Activated CD8-positive, alpha-beta T cell treated with anti-CD3 and anti-CD28 coated beads for 36 hours (primary cell): ENCODE measurements around the gene CAPN5. TPM values are rescaled to one million over a fixed set of nuclear protein-coding genes. Genes with fewer than 3 reads are reported as not detected.

Source experiments
- ATAC-seq: fragments of 200-7000 bp; cut with Tn5 transposase; one replicate; pipeline ENCODE4 v1.10.0; 2021; ENCODE audit warnings: mild to moderate bottlenecking, moderate library complexity
- CTCF ChIA-PET: fragments of 350-600 bp; sonication (Branson Sonifier 250); formaldehyde crosslinking; loops from one replicate; lab custom pipeline; 2021; ENCODE audit warnings: antibody characterized with exemption; lab: Charles Lee
- POLR2A ChIA-PET: fragments of 350-600 bp; sonication (Branson Sonifier 250); formaldehyde crosslinking; loops from one replicate; lab custom pipeline; 2021; ENCODE audit warnings: antibody characterized with exemption; lab: Charles Lee
- DNase-seq: peaks from one replicate; pipeline ENCODE4 v3.0.0-alpha.2; 2020
- H3K27ac Mint-ChIP-seq: one replicate; pipeline ENCODE4 v1.8.0; 2021; ENCODE audit warnings: mild to moderate bottlenecking, mixed read lengths
- H3K27me3 Mint-ChIP-seq: one replicate; pipeline ENCODE4 v1.8.0; 2021; ENCODE audit warnings: mixed read lengths
- H3K36me3 Mint-ChIP-seq: one replicate; pipeline ENCODE4 v1.8.0; 2021; ENCODE audit warnings: low read depth, mixed read lengths
- H3K4me1 Mint-ChIP-seq: one replicate; pipeline ENCODE4 v1.8.0; 2021; ENCODE audit warnings: low read depth, mixed read lengths
- H3K4me3 Mint-ChIP-seq: one replicate; pipeline ENCODE4 v1.8.0; 2021; ENCODE audit warnings: mild to moderate bottlenecking, moderate library complexity, mixed read lengths
- H3K9me3 Mint-ChIP-seq: one replicate; pipeline ENCODE4 v1.8.0; 2021; ENCODE audit warnings: mixed read lengths
- CTCF ChIP-seq: fragments of 200-600 bp; IDR thresholded peaks from one replicate; pipeline ENCODE4 v1.8.0; 2022; ENCODE audit warnings: antibody characterized with exemption, mild to moderate bottlenecking
- intact Hi-C: fragments of 100-400 bp; cut with micrococcal nuclease; formaldehyde crosslinking; loops from one replicate; pipeline ENCODE4 v1.10.0; 2022
- total RNA-seq, 2 experiments: library from RNA; stranded (reverse); gene quantifications; one replicate each; pipeline ENCODE4 v1.2.3, GENCODE V29; 2021

Gene CAPN5
- total RNA-seq, 2 experiments from 2014 or later, result 1.6 to 2.2 TPM

DNA sequence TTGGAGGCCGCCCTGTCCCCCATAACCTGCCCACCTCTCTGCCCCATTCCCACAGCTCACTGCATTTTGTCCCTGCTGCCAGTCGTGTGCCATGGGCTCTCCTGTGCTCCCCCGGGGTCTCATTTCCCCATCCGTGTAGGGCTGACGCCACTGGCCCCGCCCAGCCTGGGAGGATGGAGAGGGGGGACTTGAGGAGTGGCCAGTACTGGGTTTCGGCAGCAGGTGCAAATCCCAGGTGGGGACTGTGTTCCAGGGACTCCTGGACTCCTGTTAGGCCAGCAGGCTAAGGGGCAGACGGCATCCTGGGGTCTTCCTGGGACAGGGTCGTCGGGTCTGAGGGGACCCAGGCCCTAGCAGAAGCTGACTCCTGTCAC is 60.1 kb downstream of the CAPN5 start:
- ChIA-PET POLR2A (no interaction called here), CTCF (interaction anchor here (0.6 to 4.2 kb wide), 58 partner anchors 9 to 1986 kb away, joined by 3 to 176 read pairs (median 5); no protein-coding TSS in a partner anchor)
- Mint-ChIP-seq H3K27me3 (peaks cover 4% of the 10 kb centered on the region), H3K36me3 (no peaks in the 10 kb centered on the region), H3K9me3 (no peaks in the 10 kb centered on the region), H3K27ac (no peak overlapping the region), H3K4me1 (peaks cover 5% of the 10 kb centered on the region), H3K4me3 (peak overlapping the region; percentile 37)
- no peak for TF ChIP-seq CTCF
- peak; percentile 13 for ATAC-seq
- DNase-seq, result no peak
- intact Hi-C loops, result loop anchor here (1.0 to 10.0 kb wide), 2 partner anchors 61 to 428 kb away; no protein-coding TSS in a partner anchor

DNA sequence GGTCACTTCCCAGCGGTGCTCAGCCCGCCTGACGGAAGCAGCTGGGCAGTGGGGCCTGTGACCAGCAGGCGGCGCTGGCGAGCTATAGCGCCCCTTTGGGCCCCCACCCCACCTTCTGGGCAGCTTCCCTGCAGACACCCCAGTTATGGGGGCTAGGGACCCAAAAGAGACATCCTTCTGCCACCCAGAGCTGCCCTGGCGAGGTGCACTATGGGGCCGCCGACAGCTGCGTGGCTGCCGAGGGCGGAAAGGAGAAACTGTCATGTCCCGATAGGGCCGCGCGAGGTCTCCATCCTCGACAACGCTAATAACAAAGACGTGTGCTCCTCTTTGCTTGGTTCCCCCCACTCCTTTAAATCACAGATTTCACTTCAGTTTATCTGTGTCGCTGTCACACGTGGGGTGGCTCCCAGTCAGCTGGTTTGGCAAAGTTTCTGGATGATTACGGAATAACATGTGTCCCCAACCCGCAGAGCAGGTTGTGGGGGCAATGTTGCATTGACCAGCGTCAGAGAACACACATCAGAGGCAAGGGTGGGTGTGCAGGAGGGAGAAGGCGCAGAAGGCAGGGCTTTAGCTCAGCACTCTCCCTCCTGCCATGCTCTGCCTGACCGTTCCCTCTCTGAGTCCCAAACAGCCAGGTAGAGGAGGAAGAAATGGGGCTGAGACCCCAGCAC is 60.6 kb downstream of the CAPN5 start:
- Mint-ChIP-seq H3K4me3 (peak overlapping the region; percentile 37), H3K9me3 (no peaks in the 10 kb centered on the region), H3K27ac (no peak overlapping the region), H3K4me1 (peaks cover 5% of the 10 kb centered on the region), H3K36me3 (no peaks in the 10 kb centered on the region), H3K27me3 (peaks cover 4% of the 10 kb centered on the region)
- DNase-seq, result peak; percentile 74
- ChIA-PET POLR2A (no interaction called here), CTCF (interaction anchor here (0.6 to 4.2 kb wide), 62 partner anchors 9 to 1987 kb away, joined by 3 to 176 read pairs (median 5); no protein-coding TSS in a partner anchor)
- intact Hi-C loops, result loop anchor here (1.0 to 10.0 kb wide), 2 partner anchors 61 to 427 kb away; no protein-coding TSS in a partner anchor
- peak; percentile 83 for ATAC-seq
- peak; percentile 100 for TF ChIP-seq CTCF

GRCh38 chr11:77127920-77128691 is 61.3 kb downstream of the CAPN5 start, which contains the start of gene MYO7A:
TSS of gene MYO7A (plus strand) at chr11:77128246. CDS start at chr11:77130635, 2,389 bp downstream.
- Mint-ChIP-seq H3K9me3 (no peaks in the 10 kb centered on the region), H3K4me1 (peaks cover 5% of the 10 kb centered on the region), H3K36me3 (no peaks in the 10 kb centered on the region), H3K27me3 (peaks cover 4% of the 10 kb centered on the region), H3K4me3 (peak within 1 kb of the TSS; percentile 37), H3K27ac (no peak within 1 kb of the TSS)
- ATAC-seq (no peak), DNase-seq (no peak)
- no peak for TF ChIP-seq CTCF
- POLR2A ChIA-PET, result no interaction called here
- CTCF ChIA-PET, result interaction anchor here (0.8 to 4.2 kb wide), 45 partner anchors 8 to 420 kb away, joined by 3 to 176 read pairs (median 6); no protein-coding TSS in a partner anchor
- intact Hi-C loops, result loop anchor here (1.0 to 10.0 kb wide), 2 partner anchors 60 to 427 kb away; no protein-coding TSS in a partner anchor

- Mint-ChIP-seq H3K4me1 (peaks cover 5% of the 10 kb centered on the region), H3K9me3 (no peaks in the 10 kb centered on the region), H3K27me3 (peaks cover 4% of the 10 kb centered on the region), H3K27ac (no peak overlapping the region), H3K4me3 (no peak overlapping the region), H3K36me3 (no peaks in the 10 kb centered on the region)
- intact Hi-C loops, result loop anchor here (10.0 kb wide), 1 partner anchor 426 kb away; no protein-coding TSS in a partner anchor
- CTCF ChIA-PET, result interaction anchor here (1.2 to 4.2 kb wide), 7 partner anchors 11 to 419 kb away, joined by 3 to 176 read pairs (median 13); no protein-coding TSS in a partner anchor
- POLR2A ChIA-PET, result no interaction called here
- no peak for ATAC-seq
- TF ChIP-seq CTCF, result no peak
- DNase-seq, result no peak
Observed at GRCh38 chr11:77129069-77129841, 62.5 kb downstream of the CAPN5 start.
